Measurements from ENCODE around the gene ATXN7. TPM values are rescaled to one million over a fixed set of nuclear protein-coding genes. Genes with fewer than 3 reads are reported as not detected.

Gene ATXN7
- total and polyA plus RNA-seq, 10 of the 15 experiments (the other 5 are each of a cell fraction or from before 2014, with no cell fraction given), result 0.83 to 24.6 (median 8.5) TPM

- TF ChIP-seq ZNF207 (IDR thresholded peaks at IDR 0.05; ENCODE audit: borderline replicate concordance), result no peak
- no peak for TF ChIP-seq RAD21 (IDR thresholded peaks at IDR 0.05; ENCODE audit: insufficient read depth, low read depth, low read length)
- no peak for TF ChIP-seq CHD2 (IDR thresholded peaks at IDR 0.05; ENCODE audit: borderline replicate concordance, low read depth, low read length)
- TF ChIP-seq, protein P1, sequence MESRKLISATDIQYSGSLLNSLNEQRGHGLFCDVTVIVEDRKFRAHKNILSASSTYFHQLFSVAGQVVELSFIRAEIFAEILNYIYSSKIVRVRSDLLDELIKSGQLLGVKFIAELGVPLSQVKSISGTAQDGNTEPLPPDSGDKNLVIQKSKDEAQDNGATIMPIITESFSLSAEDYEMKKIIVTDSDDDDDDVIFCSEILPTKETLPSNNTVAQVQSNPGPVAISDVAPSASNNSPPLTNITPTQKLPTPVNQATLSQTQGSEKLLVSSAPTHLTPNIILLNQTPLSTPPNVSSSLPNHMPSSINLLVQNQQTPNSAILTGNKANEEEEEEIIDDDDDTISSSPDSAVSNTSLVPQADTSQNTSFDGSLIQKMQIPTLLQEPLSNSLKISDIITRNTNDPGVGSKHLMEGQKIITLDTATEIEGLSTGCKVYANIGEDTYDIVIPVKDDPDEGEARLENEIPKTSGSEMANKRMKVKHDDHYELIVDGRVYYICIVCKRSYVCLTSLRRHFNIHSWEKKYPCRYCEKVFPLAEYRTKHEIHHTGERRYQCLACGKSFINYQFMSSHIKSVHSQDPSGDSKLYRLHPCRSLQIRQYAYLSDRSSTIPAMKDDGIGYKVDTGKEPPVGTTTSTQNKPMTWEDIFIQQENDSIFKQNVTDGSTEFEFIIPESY (IDR thresholded peaks at IDR 0.05), result no peak
- no peak for TF ChIP-seq NRF1 (conservative IDR thresholded peaks at IDR 0.05; ENCODE audit: low read depth, low read length)
- no peak for TF ChIP-seq ZNF24 (IDR thresholded peaks at IDR 0.05)
- TF ChIP-seq ASH2L (IDR thresholded peaks at IDR 0.05; ENCODE audit: borderline replicate concordance, low read depth), result no peak
- TF ChIP-seq DPF2 (IDR thresholded peaks at IDR 0.05), result no peak
- TF ChIP-seq SPI1 (IDR thresholded peaks at IDR 0.05; ENCODE audit: borderline replicate concordance, insufficient read depth, low read depth, low read length), result no peak
Measured at GRCh38 chr3:63980830-63981498, 117.3 kb downstream of the ATXN7 start (continued).

DNA sequence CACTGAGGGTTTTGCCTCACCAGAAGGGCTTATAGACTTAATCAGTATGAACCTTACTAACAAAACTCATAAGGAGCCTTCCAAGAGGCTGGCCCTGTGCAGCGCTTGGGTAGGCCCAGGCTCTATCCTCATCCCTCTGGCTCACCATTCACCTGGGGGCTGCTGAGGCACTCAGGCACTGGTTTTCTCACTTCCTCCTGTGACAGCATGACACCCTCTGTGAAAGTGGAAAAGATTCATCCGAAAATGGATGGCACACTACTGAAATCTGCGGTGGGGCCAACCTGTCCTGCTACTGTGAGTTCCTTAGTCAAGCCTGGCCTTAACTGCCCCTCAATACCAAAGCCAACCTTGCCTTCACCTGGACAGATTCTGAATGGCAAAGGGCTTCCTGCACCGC is 118.3 kb downstream of the ATXN7 start:
- 100% methylated on average over 4 of the region's 4 CpGs for WGBS (ENCODE audit: insufficient coverage, insufficient replicate concordance, low lambda C conversion rate, missing lambda C conversion rate)
- no peaks in the 10 kb centered on the region for H3K27me3 ChIP-seq (replicated peaks in 1 of 2; ENCODE audit: control insufficient read depth in 2 of 2, insufficient read depth in 2 of 2, low read length in 1 of 2)
- POLR2A ChIA-PET, result no interaction called here
- H3K4me2 ChIP-seq (ENCODE audit: control insufficient read depth, insufficient read depth), result no peak overlapping the region
- H4K20me1 ChIP-seq (ENCODE audit: control insufficient read depth, insufficient read depth), result no peaks in the 10 kb centered on the region
- SMC1A ChIA-PET (ENCODE audit: uncharacterized antibody, unreplicated experiment), result interaction anchor here (1.6 kb wide), 1 partner anchor 12 kb away, joined by 4 read pairs; no protein-coding TSS in a partner anchor
- no peak for DNase-seq (ENCODE audit: low read depth, low spot score)
- no TSS peak for BruUV-seq (replicated peaks)
- H3K4me1 ChIP-seq (ENCODE audit: control insufficient read depth, insufficient read depth, low read length), result no peaks in the 10 kb centered on the region
- peaks cover 12 to 18% of the 10 kb centered on the region in 2 experiments; a peak in 3 of 4 replicates for H3K36me3 ChIP-seq (ENCODE audit: control insufficient read depth in 2 of 2, insufficient read depth in 2 of 2, low read length in 1 of 2)
- no peaks in the 10 kb centered on the region; the same call in 1 of the 2 replicates for H3K79me2 ChIP-seq (ENCODE audit: control insufficient read depth, insufficient read depth, low read length)
- intact Hi-C loops (cut with micrococcal nuclease; ENCODE audit: unreplicated experiment) (no loop called here), in situ Hi-C loops (cut with MboI) (no loop called here)
- H3K4me3 ChIP-seq, result no peak overlapping the region
- H3K27ac ChIP-seq (ENCODE audit: control insufficient read depth, insufficient read depth), result no peak overlapping the region
- FAIRE-seq, result no peak
- H3K9me3 ChIP-seq (replicated peaks; ENCODE audit: control insufficient read depth, insufficient read depth, low read length), result no peaks in the 10 kb centered on the region
- ATAC-seq, result no peak
- TF ChIP-seq YY1 (IDR thresholded peaks at IDR 0.05; ENCODE audit: low read depth, low read length) (no peak), ZZZ3 (IDR thresholded peaks at IDR 0.05; ENCODE audit: control insufficient read depth, insufficient read length, low read depth) (no peak), FOS (IDR thresholded peaks at IDR 0.05; ENCODE audit: borderline replicate concordance, extremely low read depth, insufficient read length) (no peak)
- RAD21 ChIA-PET (ENCODE audit: unreplicated experiment), result interaction anchor here (0.8 kb wide), 1 partner anchor 10 kb away, joined by 3 read pairs; no protein-coding TSS in a partner anchor
- H2AFZ ChIP-seq (ENCODE audit: control insufficient read depth, low read depth, low read length), result no peak overlapping the region
- CTCF ChIA-PET, result interaction anchor here (1.5 kb wide), 1 partner anchor 23 kb away, joined by 4 read pairs; no protein-coding TSS in a partner anchor
- H3K9ac ChIP-seq (ENCODE audit: control insufficient read depth, insufficient read depth, low read length), result no peak overlapping the region

All from GM12878 (cell line).